K562 (cell line): ENCODE measurements around the gene DESI1.
"Not testable (repeated sequence)": the region's sequence is repeated elsewhere in the genome, so short reads cannot be mapped to it uniquely, and the experiment has no call there.

Experiments
- CTCF ChIP-seq, 3 experiments: IDR thresholded peaks in 2 of 3; conservative IDR thresholded peaks in 1 of 3; 2 replicates each; pipeline ENCODE4 v1.5.1; 2011 to 2012; ENCODE audit warnings: low read length in 3 of 3, mild to moderate bottlenecking in 3 of 3, control low read depth in 2 of 3, improper control_type of control experiment in 1 of 3, inconsistent platforms in 1 of 3, low read depth in 1 of 3, mixed read lengths in 1 of 3, moderate library complexity in 1 of 3; ENCODE audit not compliant: insufficient read depth in 2 of 3
- MTA3 ChIP-seq: fragments of 450-650 bp; formaldehyde crosslinking; IDR thresholded peaks from 2 replicates; pipeline ENCODE4 v1.6.1; 2017; ENCODE audit warnings: mild to moderate bottlenecking, borderline replicate concordance
- NFRKB ChIP-seq: fragments of 450-650 bp; IDR thresholded peaks from 2 replicates; pipeline ENCODE4 v1.6.1; 2016; ENCODE audit warnings: low read depth
- RB1 ChIP-seq: fragments of 450-650 bp; IDR thresholded peaks from 2 replicates; pipeline ENCODE4 v1.6.1; 2017; ENCODE audit warnings: low read depth, mild to moderate bottlenecking
- SIN3A ChIP-seq, 2 experiments: fragments of 150-350 bp in 1 of 2; IDR thresholded peaks; 2 replicates each; pipeline ENCODE4 v1.6.1; 2011 to 2016; ENCODE audit warnings: borderline replicate concordance in 2 of 2, low read depth in 2 of 2, low read length in 2 of 2, mild to moderate bottlenecking in 2 of 2, moderate library complexity in 2 of 2; ENCODE audit not compliant: control insufficient read depth in 1 of 2
- ZNF785 ChIP-seq: fragments of 250-450 bp; sonication (Bioruptor Pico); IDR thresholded peaks from 2 replicates; pipeline ENCODE4 v1.4.0; 2020; ENCODE audit warnings: mild to moderate bottlenecking

DNA sequence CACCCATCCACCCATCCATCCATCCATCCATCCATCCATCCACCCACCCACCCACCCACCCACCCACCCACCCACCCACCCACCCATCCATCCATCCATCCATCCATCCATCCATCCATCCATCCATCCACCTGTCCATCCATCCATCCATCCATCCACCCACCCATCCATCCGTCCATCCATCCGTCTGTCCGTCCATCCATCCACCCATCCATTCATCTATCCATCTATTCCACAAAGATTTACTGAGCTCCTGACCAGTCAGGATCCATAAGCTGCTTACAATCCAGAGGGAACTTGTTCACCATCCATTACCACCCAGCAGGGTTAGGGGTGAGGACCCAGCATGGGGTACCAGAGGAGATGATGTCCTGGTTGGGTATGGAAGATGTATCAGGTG, 48.5 kb downstream of the DESI1 start:
- TF ChIP-seq NFRKB; SIN3A (IDR thresholded peaks at IDR 0.05; ENCODE audit: borderline replicate concordance in 2 of 2, control insufficient read depth in 1 of 2, low read depth in 2 of 2, low read length in 2 of 2); RB1; CTCF (IDR thresholded peaks at IDR 0.05 in 2 of 3, conservative IDR thresholded peaks at IDR 0.05 in 1 of 3; ENCODE audit: insufficient read depth in 2 of 3, low read depth in 1 of 3, low read length in 3 of 3); ZNF785 (CRISPR knock-in tag); MTA3: not testable (repeated sequence)
